Calu3 (cell line): Measurements from ENCODE around the gene GATB. TPM values are rescaled to one million over a fixed set of nuclear protein-coding genes. Genes with fewer than 3 reads are reported as not detected.

Source experiments
- BruUV-seq: library from RNA; stranded (reverse); fragments of 400-500 nt; replicated peaks from 2 replicates; lab custom pipeline; 2021; lab: Mats Ljungman, UMichigan
- CTCF ChIA-PET: fragments of 300-600 bp; sonication (Branson Sonifier 250); formaldehyde crosslinking; loops from one replicate; lab custom pipeline; 2022; ENCODE audit warnings: antibody characterized with exemption; lab: Charles Lee
- DNase-seq: peaks from one replicate; pipeline ENCODE4 v3.0.0; 2022
- H3K27ac Mint-ChIP-seq: one replicate; pipeline ENCODE4 v1.8.0; 2022; ENCODE audit warnings: mixed read lengths; ENCODE audit not compliant: unreplicated experiment
- H3K27me3 Mint-ChIP-seq: one replicate; pipeline ENCODE4 v1.8.0; 2022; ENCODE audit warnings: mixed read lengths; ENCODE audit not compliant: unreplicated experiment
- H3K36me3 Mint-ChIP-seq: one replicate; pipeline ENCODE4 v1.8.0; 2022; ENCODE audit warnings: mild to moderate bottlenecking, moderate library complexity, mixed read lengths; ENCODE audit not compliant: insufficient read depth, unreplicated experiment
- H3K4me1 Mint-ChIP-seq: one replicate; pipeline ENCODE4 v1.8.0; 2022; ENCODE audit warnings: mild to moderate bottlenecking, low read depth, mixed read lengths; ENCODE audit not compliant: unreplicated experiment
- H3K4me3 Mint-ChIP-seq: one replicate; pipeline ENCODE4 v1.8.0; 2022; ENCODE audit warnings: mild to moderate bottlenecking, low read depth, moderate library complexity, mixed read lengths; ENCODE audit not compliant: unreplicated experiment
- H3K9me3 Mint-ChIP-seq: one replicate; pipeline ENCODE4 v1.8.0; 2022; ENCODE audit warnings: low read depth, mixed read lengths; ENCODE audit not compliant: unreplicated experiment
- intact Hi-C: fragments of 100-400 bp; cut with micrococcal nuclease; formaldehyde crosslinking; loops from one replicate; pipeline ENCODE4 v1.10.0; 2022; ENCODE audit not compliant: unreplicated experiment
- total RNA-seq: library from RNA; stranded (reverse); gene quantifications from 2 replicates; pipeline ENCODE4 v1.2.3, GENCODE V29; 2022
- TF ChIP-seq, protein P1 (sequence below): fragments of 200-600 bp; IDR thresholded peaks from one replicate; pipeline ENCODE4 v1.8.0; 2022; ENCODE audit warnings: antibody characterized with exemption; ENCODE audit not compliant: unreplicated experiment

Gene GATB
- total RNA-seq, 1 experiment from 2014 or later: 11.6 TPM

DNA sequence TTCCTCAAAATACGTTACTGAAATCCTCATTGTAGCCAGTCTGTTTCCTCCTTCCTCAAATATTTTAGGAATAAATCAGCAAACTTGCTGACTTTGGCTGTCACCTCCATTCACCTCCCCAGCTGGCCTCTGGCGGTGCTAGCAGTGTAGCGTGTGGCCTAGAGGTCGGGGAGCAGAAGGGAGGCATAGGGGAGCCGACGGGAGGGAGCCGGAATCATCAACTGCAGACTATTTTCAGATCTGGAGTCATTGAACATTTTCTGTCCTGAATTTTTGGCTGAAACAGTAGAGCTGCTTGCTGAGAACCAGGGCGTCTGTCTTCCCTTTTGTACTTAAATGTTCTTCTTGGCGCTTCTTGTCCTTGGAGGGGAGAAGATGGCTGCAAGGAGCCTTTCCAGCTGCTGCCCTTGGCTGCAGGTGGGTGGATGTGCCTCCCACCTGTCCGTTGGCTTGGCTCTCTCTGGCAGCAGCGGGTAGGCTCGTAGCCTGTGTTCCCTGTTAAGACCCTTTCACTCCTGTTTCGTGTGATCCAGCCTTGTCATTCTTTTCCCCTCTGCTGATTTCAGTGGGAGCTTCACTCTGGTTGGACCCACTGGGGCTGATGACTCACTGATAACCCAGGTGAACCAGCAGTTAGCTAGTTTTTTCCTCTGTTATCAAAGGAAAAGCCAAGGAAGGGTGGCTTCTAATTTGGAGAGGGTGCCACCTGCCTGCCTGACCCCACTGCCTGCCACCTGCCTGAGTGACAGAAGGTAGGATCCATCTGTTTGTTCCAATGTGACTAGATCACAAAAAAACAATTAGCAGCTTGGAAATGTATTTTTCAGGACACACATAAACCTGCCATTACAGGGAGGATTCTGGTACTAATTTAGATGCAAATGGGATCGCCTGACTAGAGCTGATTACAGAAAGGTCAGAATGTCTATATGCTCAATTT lies 135.9 kb downstream of the GATB start:
- BruUV-seq: no TSS peak
- H3K4me1 Mint-ChIP-seq: peaks cover 9% of the 10 kb centered on the region
- H3K9me3 Mint-ChIP-seq: no peaks in the 10 kb centered on the region
- no peak overlapping the region for H3K4me3 Mint-ChIP-seq
- DNase-seq: no peak
- CTCF ChIA-PET: no interaction called here
- H3K36me3 Mint-ChIP-seq: no peaks in the 10 kb centered on the region
- TF ChIP-seq, protein P1, sequence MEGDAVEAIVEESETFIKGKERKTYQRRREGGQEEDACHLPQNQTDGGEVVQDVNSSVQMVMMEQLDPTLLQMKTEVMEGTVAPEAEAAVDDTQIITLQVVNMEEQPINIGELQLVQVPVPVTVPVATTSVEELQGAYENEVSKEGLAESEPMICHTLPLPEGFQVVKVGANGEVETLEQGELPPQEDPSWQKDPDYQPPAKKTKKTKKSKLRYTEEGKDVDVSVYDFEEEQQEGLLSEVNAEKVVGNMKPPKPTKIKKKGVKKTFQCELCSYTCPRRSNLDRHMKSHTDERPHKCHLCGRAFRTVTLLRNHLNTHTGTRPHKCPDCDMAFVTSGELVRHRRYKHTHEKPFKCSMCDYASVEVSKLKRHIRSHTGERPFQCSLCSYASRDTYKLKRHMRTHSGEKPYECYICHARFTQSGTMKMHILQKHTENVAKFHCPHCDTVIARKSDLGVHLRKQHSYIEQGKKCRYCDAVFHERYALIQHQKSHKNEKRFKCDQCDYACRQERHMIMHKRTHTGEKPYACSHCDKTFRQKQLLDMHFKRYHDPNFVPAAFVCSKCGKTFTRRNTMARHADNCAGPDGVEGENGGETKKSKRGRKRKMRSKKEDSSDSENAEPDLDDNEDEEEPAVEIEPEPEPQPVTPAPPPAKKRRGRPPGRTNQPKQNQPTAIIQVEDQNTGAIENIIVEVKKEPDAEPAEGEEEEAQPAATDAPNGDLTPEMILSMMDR: no peak
- intact Hi-C loops: no loop called here
- no peak overlapping the region for H3K27ac Mint-ChIP-seq
- H3K27me3 Mint-ChIP-seq: no peaks in the 10 kb centered on the region
